Panc1 (cell line): ENCODE results near the gene SCARB2.

Experiments used
- CTCF ChIP-seq: fragments of 450-650 bp; IDR thresholded peaks from 2 replicates; pipeline ENCODE4 v1.5.1; 2017; ENCODE audit warnings: mild to moderate bottlenecking
- POLR2AphosphoS5 ChIP-seq: IDR thresholded peaks from 2 replicates; pipeline ENCODE4 v1.6.1; 2012; ENCODE audit warnings: mild to moderate bottlenecking, low read depth, low read length, moderate library complexity
- REST ChIP-seq, 2 experiments: IDR thresholded peaks; 2 replicates each; pipeline ENCODE4 v1.6.1; 2011 to 2012; ENCODE audit warnings: low read depth in 2 of 2, control low read depth in 1 of 2, low read length in 1 of 2, mild to moderate bottlenecking in 1 of 2, moderate library complexity in 1 of 2; ENCODE audit not compliant: insufficient read depth in 1 of 2

- TF ChIP-seq REST (IDR thresholded peaks at IDR 0.05; ENCODE audit: insufficient read depth in 1 of 2, low read depth in 2 of 2, low read length in 1 of 2), result no peak
- no peak for TF ChIP-seq POLR2AphosphoS5
- no peak for TF ChIP-seq CTCF
These were observed 93.4 kb downstream of the SCARB2 start for GRCh38 chr4:76120199-76120598.
